Ovary (tissue), 3 donors: ENCODE data around the gene RNF19B.

ENCODE experiments used
- POLR2A ChIP-seq: fragments of 450-650 bp; IDR thresholded peaks from one replicate; pipeline ENCODE4 v1.6.1; 2017; ENCODE audit warnings: antibody characterized with exemption, mild to moderate bottlenecking, moderate library complexity
- TF ChIP-seq, protein P1 (sequence below), 3 donors: fragments of 450-650 bp in 2 of 3; fragments of 200-600 bp in 1 of 3; IDR thresholded peaks; one replicate each; pipeline versions ENCODE4 v1.5.1 to v1.8.0; 2016 to 2022; ENCODE audit warnings: antibody characterized with exemption in 3 of 3, mild to moderate bottlenecking in 1 of 3
- donor health status: DM: no; HTN: no; CAD: no.

DNA sequence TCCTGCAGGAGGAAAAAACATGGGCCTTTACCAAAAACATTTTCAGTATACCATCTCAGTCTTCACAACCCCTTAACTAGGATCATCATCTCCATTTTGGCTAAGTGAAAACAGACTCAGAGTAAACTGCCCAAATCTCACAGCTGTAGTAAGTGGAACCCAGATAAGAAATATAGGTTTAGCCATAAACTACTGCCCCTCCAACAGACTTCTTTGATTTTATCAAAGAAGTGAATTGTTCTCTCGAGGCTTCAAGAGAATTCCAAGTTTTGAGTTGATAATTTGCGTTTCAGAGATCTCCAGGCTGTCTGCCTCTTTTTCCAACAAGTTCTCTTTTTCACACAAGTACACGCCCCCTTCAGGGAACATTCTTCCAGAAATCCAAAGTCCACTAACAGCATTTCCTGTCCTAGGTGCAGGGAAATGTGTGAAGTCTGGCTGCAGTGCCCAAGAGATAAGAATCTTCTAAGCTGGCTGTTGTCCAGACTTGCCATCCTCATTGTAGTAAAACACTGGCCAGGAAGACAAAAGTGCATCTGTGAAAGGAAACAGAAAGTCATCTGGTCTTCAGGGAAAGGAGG, 30.8 kb downstream of the RNF19B start:
- TF ChIP-seq, protein P1, sequence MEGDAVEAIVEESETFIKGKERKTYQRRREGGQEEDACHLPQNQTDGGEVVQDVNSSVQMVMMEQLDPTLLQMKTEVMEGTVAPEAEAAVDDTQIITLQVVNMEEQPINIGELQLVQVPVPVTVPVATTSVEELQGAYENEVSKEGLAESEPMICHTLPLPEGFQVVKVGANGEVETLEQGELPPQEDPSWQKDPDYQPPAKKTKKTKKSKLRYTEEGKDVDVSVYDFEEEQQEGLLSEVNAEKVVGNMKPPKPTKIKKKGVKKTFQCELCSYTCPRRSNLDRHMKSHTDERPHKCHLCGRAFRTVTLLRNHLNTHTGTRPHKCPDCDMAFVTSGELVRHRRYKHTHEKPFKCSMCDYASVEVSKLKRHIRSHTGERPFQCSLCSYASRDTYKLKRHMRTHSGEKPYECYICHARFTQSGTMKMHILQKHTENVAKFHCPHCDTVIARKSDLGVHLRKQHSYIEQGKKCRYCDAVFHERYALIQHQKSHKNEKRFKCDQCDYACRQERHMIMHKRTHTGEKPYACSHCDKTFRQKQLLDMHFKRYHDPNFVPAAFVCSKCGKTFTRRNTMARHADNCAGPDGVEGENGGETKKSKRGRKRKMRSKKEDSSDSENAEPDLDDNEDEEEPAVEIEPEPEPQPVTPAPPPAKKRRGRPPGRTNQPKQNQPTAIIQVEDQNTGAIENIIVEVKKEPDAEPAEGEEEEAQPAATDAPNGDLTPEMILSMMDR (IDR thresholded peaks at IDR 0.05) = no peak
- TF ChIP-seq POLR2A = no peak
